Neural cell (in vitro differentiated cells): ENCODE measurements around the gene ZNF804A. TPM values are rescaled to one million over a fixed set of nuclear protein-coding genes. Genes with fewer than 3 reads are reported as not detected.

ENCODE experiments used
- H2AFZ ChIP-seq: fragments of 200-600, 300-800 bp; sonication (generic), shearing (Covaris generic); 2 replicates; pipeline ENCODE4 v1.6.0; 2014; ENCODE audit warnings: low read depth, mild to moderate bottlenecking, antibody characterized with exemption, low read length, moderate library complexity
- H3F3A ChIP-seq: fragments of 200-600 bp; shearing (Covaris generic); 2 replicates; pipeline ENCODE4 v1.6.1; 2016; ENCODE audit warnings: mild to moderate bottlenecking, moderate library complexity, mixed read lengths, antibody characterized with exemption, low read length; ENCODE audit not compliant: insufficient read depth, poor library complexity, severe bottlenecking
- H3K27ac ChIP-seq: fragments of 200-600, 300-800 bp; sonication (generic), shearing (Covaris generic); 2 replicates; pipeline ENCODE4 v1.5.1; 2014; ENCODE audit warnings: mild to moderate bottlenecking, low read length, moderate library complexity
- H3K27me3 ChIP-seq: fragments of 300-800, 200-600 bp; sonication (generic), shearing (Covaris generic); 2 replicates; pipeline ENCODE4 v1.6.0; 2014; ENCODE audit warnings: mild to moderate bottlenecking, low read depth, low read length, moderate library complexity; ENCODE audit not compliant: insufficient read depth
- H3K36me3 ChIP-seq: fragments of 300-800, 200-600 bp; sonication (generic), shearing (Covaris generic); 2 replicates; pipeline ENCODE4 v1.5.1; 2014; ENCODE audit warnings: mild to moderate bottlenecking, antibody characterized with exemption, low read length, moderate library complexity; ENCODE audit not compliant: insufficient read depth
- H3K4me2 ChIP-seq: fragments of 300-800, 200-600 bp; sonication (generic), shearing (Covaris generic); 2 replicates; pipeline ENCODE4 v1.6.0; 2014; ENCODE audit warnings: mild to moderate bottlenecking, low read length
- H3K4me3 ChIP-seq: fragments of 300-800, 200-600 bp; sonication (generic), shearing (Covaris generic); 2 replicates; pipeline ENCODE4 v1.5.1; 2014; ENCODE audit warnings: mild to moderate bottlenecking, low read length, moderate library complexity
- H3K79me2 ChIP-seq: fragments of 200-600 bp; shearing (Covaris generic); replicated peaks from 2 replicates; pipeline ENCODE4 v1.6.0; 2014; ENCODE audit warnings: mild to moderate bottlenecking, low read length, moderate library complexity; ENCODE audit not compliant: insufficient read depth
- H3K9ac ChIP-seq: fragments of 300-800, 200-600 bp; sonication (generic), shearing (Covaris generic); 2 replicates; pipeline ENCODE4 v1.6.1; 2016; ENCODE audit warnings: mild to moderate bottlenecking, low read length, mixed read lengths
- H3K9me2 ChIP-seq: fragments of 200-600 bp; shearing (Covaris generic); 2 replicates; pipeline ENCODE4 v1.6.1; 2016; ENCODE audit warnings: mild to moderate bottlenecking, low read length, mixed read lengths; ENCODE audit not compliant: insufficient read depth
- H3K9me3 ChIP-seq: fragments of 200-600, 300-800 bp; sonication (generic), shearing (Covaris generic); 2 replicates; pipeline ENCODE4 v1.6.1; 2016; ENCODE audit warnings: mild to moderate bottlenecking, mixed run types, low read length, moderate library complexity, mixed read lengths
- H4K20me1 ChIP-seq: fragments of 200-600 bp; shearing (Covaris generic); 2 replicates; pipeline ENCODE4 v1.6.1; 2016; ENCODE audit warnings: mild to moderate bottlenecking, mixed run types; ENCODE audit not compliant: insufficient read depth
- EP300 ChIP-seq: fragments of 450-650 bp; conservative IDR thresholded peaks from 2 replicates; pipeline ENCODE4 v1.6.1; 2014; ENCODE audit warnings: antibody characterized with exemption, mild to moderate bottlenecking, moderate library complexity; ENCODE audit not compliant: poor library complexity, severe bottlenecking
- EZH2 ChIP-seq: fragments of 200-600, 300-800 bp; shearing (Covaris generic), sonication (generic); IDR thresholded peaks from 2 replicates; pipeline ENCODE4 v1.6.1; 2014; ENCODE audit warnings: antibody characterized with exemption, low read length, borderline replicate concordance, mild to moderate bottlenecking; ENCODE audit not compliant: insufficient read depth, poor library complexity, severe bottlenecking
- MXI1 ChIP-seq: fragments of 450-650 bp; conservative IDR thresholded peaks from 2 replicates; pipeline ENCODE4 v1.6.1; 2014; ENCODE audit warnings: antibody characterized with exemption, mild to moderate bottlenecking; ENCODE audit not compliant: poor library complexity, severe bottlenecking
- POLR2AphosphoS5 ChIP-seq: IDR thresholded peaks from 2 replicates; pipeline ENCODE4 v1.6.1; 2012
- RAD21 ChIP-seq: fragments of 450-650 bp; conservative IDR thresholded peaks from 2 replicates; pipeline ENCODE4 v1.6.1; 2014; ENCODE audit warnings: antibody characterized with exemption, mild to moderate bottlenecking, moderate library complexity
- SMC3 ChIP-seq: fragments of 450-650 bp; conservative IDR thresholded peaks from 2 replicates; pipeline ENCODE4 v1.6.1; 2014; ENCODE audit warnings: antibody characterized with exemption, mild to moderate bottlenecking, moderate library complexity; ENCODE audit not compliant: poor library complexity
- TAF1 ChIP-seq: IDR thresholded peaks from 2 replicates; pipeline ENCODE4 v1.6.1; 2012; ENCODE audit warnings: low read depth
- polyA plus RNA-seq: library from polyadenylated mRNA; depleted of rRNA; stranded (reverse); fragments of >200 nt; gene quantifications from 2 replicates; pipeline ENCODE4 v1.2.3, GENCODE V29; 2014
- TF ChIP-seq, protein P1 (sequence below): fragments of 450-650 bp; IDR thresholded peaks from 2 replicates; pipeline ENCODE4 v1.5.1; 2014; ENCODE audit warnings: antibody characterized with exemption, mild to moderate bottlenecking, moderate library complexity; ENCODE audit not compliant: poor library complexity, severe bottlenecking
- TF ChIP-seq, protein P2 (sequence below): IDR thresholded peaks from 2 replicates; pipeline ENCODE4 v1.6.1; 2012; ENCODE audit warnings: borderline replicate concordance

ZNF804A gene
- polyA plus RNA-seq, 1 donor from 2014 or later: 2.7 TPM

DNA sequence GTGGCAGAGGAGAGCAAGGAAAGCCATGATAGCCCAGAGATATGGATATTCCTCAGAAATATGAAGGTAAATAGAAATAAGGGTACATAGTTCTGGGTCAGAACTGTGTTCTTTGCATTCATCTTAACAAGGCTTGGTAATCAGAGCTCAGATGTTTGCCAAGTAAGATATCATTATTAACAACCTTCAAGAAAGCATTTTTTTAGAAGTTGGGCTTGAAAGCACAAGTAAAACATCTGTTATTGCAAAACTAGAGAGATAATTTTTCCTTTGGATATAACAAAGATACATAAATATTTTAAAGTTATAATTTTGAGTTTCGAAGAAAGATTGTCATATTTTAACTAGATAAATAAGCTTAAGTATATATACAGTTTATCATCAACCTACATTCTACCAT, 171.4 kb downstream of the ZNF804A start:
- no peak overlapping the region for H3K4me2 ChIP-seq
- H3K9me2 ChIP-seq: no peaks in the 10 kb centered on the region
- no peak overlapping the region for H3K4me3 ChIP-seq
- H3K27me3 ChIP-seq: no peaks in the 10 kb centered on the region
- no peak overlapping the region for H3K27ac ChIP-seq
- no peak overlapping the region for H3K9ac ChIP-seq
- H3K79me2 ChIP-seq: no peaks in the 10 kb centered on the region
- no peaks in the 10 kb centered on the region for H3K36me3 ChIP-seq
- H4K20me1 ChIP-seq: no peaks in the 10 kb centered on the region
- H3K9me3 ChIP-seq: no peaks in the 10 kb centered on the region
- no peaks in the 10 kb centered on the region for H3F3A ChIP-seq
- no peak overlapping the region for H2AFZ ChIP-seq
- TF ChIP-seq RAD21: no peak
- TF ChIP-seq EP300: no peak
- TF ChIP-seq MXI1: no peak
- TF ChIP-seq, protein P1, sequence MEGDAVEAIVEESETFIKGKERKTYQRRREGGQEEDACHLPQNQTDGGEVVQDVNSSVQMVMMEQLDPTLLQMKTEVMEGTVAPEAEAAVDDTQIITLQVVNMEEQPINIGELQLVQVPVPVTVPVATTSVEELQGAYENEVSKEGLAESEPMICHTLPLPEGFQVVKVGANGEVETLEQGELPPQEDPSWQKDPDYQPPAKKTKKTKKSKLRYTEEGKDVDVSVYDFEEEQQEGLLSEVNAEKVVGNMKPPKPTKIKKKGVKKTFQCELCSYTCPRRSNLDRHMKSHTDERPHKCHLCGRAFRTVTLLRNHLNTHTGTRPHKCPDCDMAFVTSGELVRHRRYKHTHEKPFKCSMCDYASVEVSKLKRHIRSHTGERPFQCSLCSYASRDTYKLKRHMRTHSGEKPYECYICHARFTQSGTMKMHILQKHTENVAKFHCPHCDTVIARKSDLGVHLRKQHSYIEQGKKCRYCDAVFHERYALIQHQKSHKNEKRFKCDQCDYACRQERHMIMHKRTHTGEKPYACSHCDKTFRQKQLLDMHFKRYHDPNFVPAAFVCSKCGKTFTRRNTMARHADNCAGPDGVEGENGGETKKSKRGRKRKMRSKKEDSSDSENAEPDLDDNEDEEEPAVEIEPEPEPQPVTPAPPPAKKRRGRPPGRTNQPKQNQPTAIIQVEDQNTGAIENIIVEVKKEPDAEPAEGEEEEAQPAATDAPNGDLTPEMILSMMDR: no peak
- no peak for TF ChIP-seq TAF1
- no peak for TF ChIP-seq EZH2
- TF ChIP-seq, protein P2, sequence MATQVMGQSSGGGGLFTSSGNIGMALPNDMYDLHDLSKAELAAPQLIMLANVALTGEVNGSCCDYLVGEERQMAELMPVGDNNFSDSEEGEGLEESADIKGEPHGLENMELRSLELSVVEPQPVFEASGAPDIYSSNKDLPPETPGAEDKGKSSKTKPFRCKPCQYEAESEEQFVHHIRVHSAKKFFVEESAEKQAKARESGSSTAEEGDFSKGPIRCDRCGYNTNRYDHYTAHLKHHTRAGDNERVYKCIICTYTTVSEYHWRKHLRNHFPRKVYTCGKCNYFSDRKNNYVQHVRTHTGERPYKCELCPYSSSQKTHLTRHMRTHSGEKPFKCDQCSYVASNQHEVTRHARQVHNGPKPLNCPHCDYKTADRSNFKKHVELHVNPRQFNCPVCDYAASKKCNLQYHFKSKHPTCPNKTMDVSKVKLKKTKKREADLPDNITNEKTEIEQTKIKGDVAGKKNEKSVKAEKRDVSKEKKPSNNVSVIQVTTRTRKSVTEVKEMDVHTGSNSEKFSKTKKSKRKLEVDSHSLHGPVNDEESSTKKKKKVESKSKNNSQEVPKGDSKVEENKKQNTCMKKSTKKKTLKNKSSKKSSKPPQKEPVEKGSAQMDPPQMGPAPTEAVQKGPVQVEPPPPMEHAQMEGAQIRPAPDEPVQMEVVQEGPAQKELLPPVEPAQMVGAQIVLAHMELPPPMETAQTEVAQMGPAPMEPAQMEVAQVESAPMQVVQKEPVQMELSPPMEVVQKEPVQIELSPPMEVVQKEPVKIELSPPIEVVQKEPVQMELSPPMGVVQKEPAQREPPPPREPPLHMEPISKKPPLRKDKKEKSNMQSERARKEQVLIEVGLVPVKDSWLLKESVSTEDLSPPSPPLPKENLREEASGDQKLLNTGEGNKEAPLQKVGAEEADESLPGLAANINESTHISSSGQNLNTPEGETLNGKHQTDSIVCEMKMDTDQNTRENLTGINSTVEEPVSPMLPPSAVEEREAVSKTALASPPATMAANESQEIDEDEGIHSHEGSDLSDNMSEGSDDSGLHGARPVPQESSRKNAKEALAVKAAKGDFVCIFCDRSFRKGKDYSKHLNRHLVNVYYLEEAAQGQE: no peak
- no peak for TF ChIP-seq SMC3
- no peak for TF ChIP-seq POLR2AphosphoS5

DNA sequence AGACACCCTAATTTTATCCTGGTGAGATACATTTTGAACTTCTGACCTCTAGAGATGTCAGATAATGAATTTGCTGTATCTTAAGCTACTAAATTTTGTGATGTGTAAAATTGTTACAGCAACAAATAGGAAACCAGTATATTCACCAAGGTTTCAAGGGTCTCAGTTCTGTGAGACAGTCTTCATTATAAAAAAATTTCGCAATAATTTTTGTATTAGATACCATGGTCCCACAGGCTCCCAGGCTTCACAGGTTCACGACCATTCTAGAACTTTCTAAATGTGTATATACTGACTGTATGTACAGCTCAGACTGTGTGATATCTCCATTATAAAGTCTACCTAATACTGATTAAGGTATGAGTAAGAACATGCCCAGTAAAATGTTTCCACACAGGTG, 181.4 kb downstream of the ZNF804A start:
- TF ChIP-seq RAD21 (no peak), TAF1 (no peak), POLR2AphosphoS5 (no peak)
- H3K27me3 ChIP-seq: no peaks in the 10 kb centered on the region

DNA sequence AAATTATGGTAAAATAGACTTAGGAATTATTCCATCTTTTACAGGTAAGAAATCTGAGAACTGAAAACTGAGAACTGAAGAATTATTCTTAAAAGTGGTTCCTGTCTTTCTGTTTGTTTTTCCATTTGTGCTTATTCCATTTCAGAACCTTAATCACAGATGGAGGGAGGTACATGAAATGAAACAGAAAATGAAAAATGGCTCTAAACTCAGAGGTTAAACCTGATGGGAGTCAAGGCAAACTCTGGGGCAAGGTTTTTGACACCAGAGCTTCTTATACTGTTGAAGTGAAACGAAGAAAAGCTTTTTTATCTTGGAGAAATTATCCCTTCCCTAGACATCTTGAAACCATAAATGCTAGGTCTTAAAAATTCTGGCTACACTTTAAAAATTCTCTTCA, 182.1 kb downstream of the ZNF804A start:
- H3K27me3 ChIP-seq: no peaks in the 10 kb centered on the region
- TF ChIP-seq POLR2AphosphoS5 (no peak), RAD21 (no peak), EZH2 (no peak), TAF1 (no peak), EP300 (no peak), MXI1 (no peak), SMC3 (no peak)
- TF ChIP-seq, protein P2: no peak
- TF ChIP-seq, protein P1: no peak
- no peaks in the 10 kb centered on the region for H4K20me1 ChIP-seq
- H3K36me3 ChIP-seq: no peaks in the 10 kb centered on the region
- H3K9me3 ChIP-seq: no peaks in the 10 kb centered on the region
- no peak overlapping the region for H3K4me2 ChIP-seq
- H3K79me2 ChIP-seq: no peaks in the 10 kb centered on the region
- H2AFZ ChIP-seq: no peak overlapping the region
- no peak overlapping the region for H3K9ac ChIP-seq
- no peaks in the 10 kb centered on the region for H3K9me2 ChIP-seq
- no peak overlapping the region for H3K4me3 ChIP-seq
- H3F3A ChIP-seq: no peaks in the 10 kb centered on the region
- H3K27ac ChIP-seq: no peak overlapping the region

More for the DNA sequence above, 181.4 kb downstream of the ZNF804A start:
- Histone ChIP-seq H3K36me3 (no peaks in the 10 kb centered on the region), H3K9ac (no peak overlapping the region), H3K79me2 (no peaks in the 10 kb centered on the region), H2AFZ (no peak overlapping the region), H3K9me2 (no peaks in the 10 kb centered on the region), H3F3A (no peaks in the 10 kb centered on the region), H3K9me3 (no peaks in the 10 kb centered on the region), H4K20me1 (no peaks in the 10 kb centered on the region), H3K27ac (no peak overlapping the region), H3K4me2 (no peak overlapping the region), H3K4me3 (no peak overlapping the region)
